ENCODE results near the gene ETFDH. TPM values are rescaled to one million over a fixed set of nuclear protein-coding genes. Genes with fewer than 3 reads are reported as not detected.

Gene ETFDH
- total RNA-seq, 1 experiment from 2014 or later = 21.0 TPM

DNA sequence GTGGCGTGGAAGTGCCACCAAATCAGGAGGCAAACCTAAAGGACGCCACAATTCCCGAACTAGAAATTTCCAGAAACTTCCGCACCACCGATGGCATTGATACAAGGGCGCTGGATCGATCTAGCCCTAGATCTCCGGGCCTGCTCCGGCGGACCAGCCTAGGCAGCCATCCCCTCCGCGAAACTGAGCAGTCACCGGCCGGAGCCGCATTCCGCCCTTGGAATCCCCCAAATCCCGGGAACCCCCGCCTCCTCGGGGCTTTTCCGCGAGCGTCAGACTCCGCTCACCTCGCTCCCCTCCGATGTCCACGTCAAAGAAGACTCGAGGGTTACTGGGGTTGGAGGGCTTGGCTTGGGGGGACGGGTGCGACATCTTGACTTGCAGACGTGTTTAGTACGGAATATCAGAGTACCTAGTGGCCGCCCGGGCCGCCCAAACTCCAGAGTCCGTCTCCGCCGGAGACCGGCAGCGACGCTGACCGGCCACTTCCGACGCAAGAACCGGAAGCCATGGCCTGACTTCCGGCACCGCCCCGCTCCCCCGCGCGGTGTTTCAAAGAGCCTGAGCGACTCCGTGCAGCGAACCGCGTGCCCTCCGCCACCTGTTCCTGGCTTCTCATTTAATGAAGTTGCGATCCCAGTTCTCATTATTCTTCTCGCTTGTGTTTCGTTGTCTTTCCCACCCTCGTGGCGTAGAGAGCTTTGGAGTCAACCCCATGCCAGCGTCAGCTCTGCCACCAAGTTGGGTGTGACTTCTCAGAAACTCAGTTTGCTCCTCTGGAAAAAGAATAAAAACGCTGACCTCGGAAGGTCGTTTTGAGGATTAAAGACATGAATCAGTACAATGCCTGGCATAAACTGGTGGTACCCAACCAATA, 51.1 kb downstream of the ETFDH start, which contains the start of gene PPID:
TSS of gene PPID (minus strand) at position 480 of the 877 bp plus-strand sequence. CDS start at position 372, 108 bp downstream.
- Histone ChIP-seq H3K79me2 (ENCODE audit: low read depth) (peaks cover 21% of the 10 kb centered on the region), H3K36me3 (ENCODE audit: low read depth) (0 out of 2 replicates have a peak, but pooled peaks cover 6% of the 10 kb centered on the region), H3K9me2 (ENCODE audit: insufficient read depth) (no peaks in the 10 kb centered on the region), H3K9me3 (ENCODE audit: insufficient read depth, low read depth) (no peaks in the 10 kb centered on the region), H3K4me3 (peak within 1 kb of the TSS; percentile 65), H4K20me1 (ENCODE audit: insufficient read depth) (no peaks in the 10 kb centered on the region), H3K4me1 (replicated peaks; ENCODE audit: insufficient read depth) (no peaks in the 10 kb centered on the region; the same call in 1 of the 2 replicates), H3K27ac (peak within 1 kb of the TSS; percentile 83), H3K4me2 (peak within 1 kb of the TSS; percentile 83), H3K27me3 (ENCODE audit: insufficient read depth, low read depth) (no peaks in the 10 kb centered on the region), H2AFZ (peak within 1 kb of the TSS; percentile 89), H3F3A (ENCODE audit: insufficient read depth, low read depth) (peaks cover 6% of the 10 kb centered on the region)
- intact Hi-C loops (cut with micrococcal nuclease; ENCODE audit: unreplicated experiment) = loop anchor here (1.0 to 2.0 kb wide), 3 partner anchors 51 to 452 kb away; partner anchors contain the start of gene ETFDH
- BruUV-seq (replicated peaks) = TSS peak; percentile 97
- TF ChIP-seq, protein P1, sequence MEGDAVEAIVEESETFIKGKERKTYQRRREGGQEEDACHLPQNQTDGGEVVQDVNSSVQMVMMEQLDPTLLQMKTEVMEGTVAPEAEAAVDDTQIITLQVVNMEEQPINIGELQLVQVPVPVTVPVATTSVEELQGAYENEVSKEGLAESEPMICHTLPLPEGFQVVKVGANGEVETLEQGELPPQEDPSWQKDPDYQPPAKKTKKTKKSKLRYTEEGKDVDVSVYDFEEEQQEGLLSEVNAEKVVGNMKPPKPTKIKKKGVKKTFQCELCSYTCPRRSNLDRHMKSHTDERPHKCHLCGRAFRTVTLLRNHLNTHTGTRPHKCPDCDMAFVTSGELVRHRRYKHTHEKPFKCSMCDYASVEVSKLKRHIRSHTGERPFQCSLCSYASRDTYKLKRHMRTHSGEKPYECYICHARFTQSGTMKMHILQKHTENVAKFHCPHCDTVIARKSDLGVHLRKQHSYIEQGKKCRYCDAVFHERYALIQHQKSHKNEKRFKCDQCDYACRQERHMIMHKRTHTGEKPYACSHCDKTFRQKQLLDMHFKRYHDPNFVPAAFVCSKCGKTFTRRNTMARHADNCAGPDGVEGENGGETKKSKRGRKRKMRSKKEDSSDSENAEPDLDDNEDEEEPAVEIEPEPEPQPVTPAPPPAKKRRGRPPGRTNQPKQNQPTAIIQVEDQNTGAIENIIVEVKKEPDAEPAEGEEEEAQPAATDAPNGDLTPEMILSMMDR (conservative IDR thresholded peaks at IDR 0.05) = no peak
- TF ChIP-seq EZH2 (IDR thresholded peaks at IDR 0.05; ENCODE audit: low read depth) = no peak
- peak; percentile 71 to 83 for DNase-seq
- CTCF ChIA-PET = no interaction called here
- POLR2A ChIA-PET (ENCODE audit: unreplicated experiment) = interaction anchor here (0.6 kb wide), 1 partner anchor 694 kb away, joined by 7 read pairs; no protein-coding TSS in a partner anchor

DNA sequence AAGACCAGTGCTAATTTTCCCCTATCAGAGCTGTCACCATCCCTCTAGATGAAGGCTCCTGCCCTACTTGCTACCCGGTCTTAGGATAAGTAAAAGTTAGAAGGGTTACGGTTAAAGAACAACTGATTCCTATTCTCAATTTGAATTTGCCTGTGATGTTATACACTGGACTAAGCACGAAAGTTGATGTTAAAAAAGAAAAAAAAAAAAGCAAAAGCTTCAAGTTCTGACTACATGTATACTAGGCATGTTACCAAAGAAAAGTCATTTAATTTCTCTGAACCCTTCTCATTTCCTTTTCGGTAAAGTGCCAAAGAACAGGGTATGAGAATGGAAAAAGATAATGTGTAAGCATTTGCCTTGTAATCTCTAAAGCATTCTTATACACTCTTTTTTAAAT, 52.5 kb downstream of the ETFDH start:
- TF ChIP-seq EZH2 (IDR thresholded peaks at IDR 0.05; ENCODE audit: low read depth) = no peak
- TF ChIP-seq, protein P1 (conservative IDR thresholded peaks at IDR 0.05) = no peak
- H3K4me2 ChIP-seq = peak overlapping the region; percentile 83
- peaks cover 6% of the 10 kb centered on the region for H3F3A ChIP-seq (ENCODE audit: insufficient read depth, low read depth)
- intact Hi-C loops (cut with micrococcal nuclease; ENCODE audit: unreplicated experiment) = loop anchor here (5.0 kb wide), 1 partner anchor 478 kb away; no protein-coding TSS in a partner anchor
- H3K27me3 ChIP-seq (ENCODE audit: insufficient read depth, low read depth) = no peaks in the 10 kb centered on the region
- no peak for DNase-seq
- no peak overlapping the region for H3K27ac ChIP-seq
- ChIA-PET POLR2A (ENCODE audit: unreplicated experiment) (no interaction called here), CTCF (no interaction called here)
- peaks cover 21% of the 10 kb centered on the region for H3K79me2 ChIP-seq (ENCODE audit: low read depth)
- no peaks in the 10 kb centered on the region; the same call in 1 of the 2 replicates for H3K4me1 ChIP-seq (replicated peaks; ENCODE audit: insufficient read depth)
- H4K20me1 ChIP-seq (ENCODE audit: insufficient read depth) = no peaks in the 10 kb centered on the region
- 0 out of 2 replicates have a peak, but pooled peaks cover 1% of the 10 kb centered on the region for H3K36me3 ChIP-seq (ENCODE audit: low read depth)
- no peaks in the 10 kb centered on the region for H3K9me2 ChIP-seq (ENCODE audit: insufficient read depth)
- H3K9me3 ChIP-seq (ENCODE audit: insufficient read depth, low read depth) = no peaks in the 10 kb centered on the region
- H2AFZ ChIP-seq = peak overlapping the region; percentile 89; the same call in 1 of the 2 replicates
- no peak overlapping the region; the same call in 1 of the 2 replicates for H3K4me3 ChIP-seq
- no TSS peak for BruUV-seq (replicated peaks)

DNA sequence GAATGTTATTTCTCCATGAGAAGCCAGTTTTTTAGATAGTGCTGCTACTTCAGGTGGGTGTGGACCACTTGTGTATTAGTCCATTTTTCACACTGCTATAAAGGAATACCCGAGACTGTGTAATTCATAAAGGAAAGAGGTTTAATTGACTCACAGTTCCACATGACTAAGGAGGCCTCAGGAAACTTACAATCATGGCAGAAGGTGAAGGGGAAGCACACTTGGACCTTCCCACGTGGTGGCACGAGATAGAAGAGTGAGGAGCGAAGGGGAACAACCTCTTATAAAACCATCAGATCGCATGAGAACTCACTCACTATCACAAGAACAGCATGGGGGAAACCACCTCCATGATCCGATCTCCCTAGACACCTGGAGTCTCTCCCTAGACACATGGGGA, 54.5 kb downstream of the ETFDH start:
- intact Hi-C loops (cut with micrococcal nuclease; ENCODE audit: unreplicated experiment) = loop anchor here (5.0 kb wide), 1 partner anchor 476 kb away; no protein-coding TSS in a partner anchor

More for the DNA sequence above, 54.5 kb downstream of the ETFDH start:
- H4K20me1 ChIP-seq (ENCODE audit: insufficient read depth) = no peaks in the 10 kb centered on the region
- H3K4me1 ChIP-seq (replicated peaks; ENCODE audit: insufficient read depth) = no peaks in the 10 kb centered on the region; the same call in 1 of the 2 replicates
- CTCF ChIA-PET = interaction anchor here (0.5 to 0.6 kb wide), 2 partner anchors 62 to 65 kb away, joined by 3 read pairs; no protein-coding TSS in a partner anchor
- no TSS peak for BruUV-seq (replicated peaks)
- H3K9me3 ChIP-seq (ENCODE audit: insufficient read depth, low read depth) = no peaks in the 10 kb centered on the region
- no peak overlapping the region for H3K27ac ChIP-seq
- DNase-seq = no peak
- peaks cover 14% of the 10 kb centered on the region for H3K79me2 ChIP-seq (ENCODE audit: low read depth)
- H3K27me3 ChIP-seq (ENCODE audit: insufficient read depth, low read depth) = no peaks in the 10 kb centered on the region
- TF ChIP-seq, protein P1 (conservative IDR thresholded peaks at IDR 0.05) = no peak
- TF ChIP-seq EZH2 (IDR thresholded peaks at IDR 0.05; ENCODE audit: low read depth) = no peak
- POLR2A ChIA-PET (ENCODE audit: unreplicated experiment) = interaction anchor here (0.6 kb wide), 1 partner anchor 424 kb away, joined by 6 read pairs; no protein-coding TSS in a partner anchor
- H3F3A ChIP-seq (ENCODE audit: insufficient read depth, low read depth) = peaks cover 6% of the 10 kb centered on the region; the same call in 1 of the 2 replicates
- no peak overlapping the region for H3K4me3 ChIP-seq
- H3K36me3 ChIP-seq (ENCODE audit: low read depth) = no peaks in the 10 kb centered on the region
- no peaks in the 10 kb centered on the region; the same call in 1 of the 2 replicates for H3K9me2 ChIP-seq (ENCODE audit: insufficient read depth)
- H3K4me2 ChIP-seq = no peak overlapping the region
- H2AFZ ChIP-seq = no peak overlapping the region
